Measurements from ENCODE around the gene GRB2. TPM values are rescaled to one million over a fixed set of nuclear protein-coding genes. Genes with fewer than 3 reads are reported as not detected.

Gene GRB2
- total RNA-seq, 8 experiments from 2014 or later, result 37.1 to 76.5 (median 43.9) TPM

GRCh38 chr17:75335315-75335714, 70.2 kb downstream of the GRB2 start:
- no peak for ATAC-seq (replicated peaks in 6 of 8)
- WGBS, 10 experiments, result 29 to 100% (median 79%) methylated on average over 1 to 3 of the region's 3 CpGs; no CpG with 5 or more reads in 2 of the 10 experiments
- no peak overlapping the region for H3K4me3 ChIP-seq
- peaks cover 0 to 2% of the 10 kb centered on the region in 2 donors for H3K4me1 ChIP-seq (replicated peaks in 1 of 2)
- no peak overlapping the region for H3K27ac ChIP-seq
- in situ Hi-C loops (cut with MboI; ENCODE audit: low pct_unique_long_range_greater_than_20kb in 2 of 9, low sequenced_read_pairs in 9 of 9, unreplicated experiment in 9 of 9), result no loop called here

- 86 to 100% (median 98%) methylated on average over 1 to 3 of the region's 3 CpGs; no CpG with 5 or more reads in 4 of the 10 experiments for WGBS, 10 experiments
- Histone ChIP-seq H3K27ac (no peak overlapping the region), H3K4me1 (replicated peaks in 1 of 2) (peaks cover 0 to 2% of the 10 kb centered on the region in 2 donors), H3K4me3 (no peak overlapping the region)
- ATAC-seq (replicated peaks in 6 of 8), result no peak
- in situ Hi-C loops (cut with MboI; ENCODE audit: low pct_unique_long_range_greater_than_20kb in 2 of 9, low sequenced_read_pairs in 9 of 9, unreplicated experiment in 9 of 9), result no loop called here
Measured at GRCh38 chr17:75334723-75335122, 70.8 kb downstream of the GRB2 start.

GRCh38 chr17:75331671-75332070, 73.8 kb downstream of the GRB2 start:
- H3K4me1 ChIP-seq (replicated peaks in 1 of 2), result peaks cover 0 to 2% of the 10 kb centered on the region in 2 donors
- ATAC-seq (replicated peaks in 6 of 8), result no peak
- H3K4me3 ChIP-seq, result no peak overlapping the region
- H3K27ac ChIP-seq, result no peak overlapping the region
- WGBS, 10 experiments, result 60 to 95% (median 83%) methylated on average over 1 to 4 of the region's 6 CpGs; no CpG with 5 or more reads in 3 of the 10 experiments
- in situ Hi-C loops (cut with MboI; ENCODE audit: low pct_unique_long_range_greater_than_20kb in 2 of 9, low sequenced_read_pairs in 9 of 9, unreplicated experiment in 9 of 9), result no loop called here

- no peak overlapping the region for H3K4me3 ChIP-seq
- ATAC-seq (replicated peaks in 6 of 8), result peak in 1 of 8 experiments; percentile 30
- H3K4me1 ChIP-seq (replicated peaks in 1 of 2), result no peaks in the 10 kb centered on the region
- no peak overlapping the region for H3K27ac ChIP-seq
- 50 to 100% (median 79%) methylated on average over 1 to 2 of the region's 2 CpGs; no CpG with 5 or more reads in 4 of the 10 experiments for WGBS, 10 experiments
- in situ Hi-C loops (cut with MboI; ENCODE audit: low pct_unique_long_range_greater_than_20kb in 2 of 9, low sequenced_read_pairs in 9 of 9, unreplicated experiment in 9 of 9), result no loop called here
Measured at GRCh38 chr17:75327757-75328156, 77.7 kb downstream of the GRB2 start.

GRCh38 chr17:75326226-75326848, 79.1 kb downstream of the GRB2 start:
- H3K27ac ChIP-seq, result no peak overlapping the region
- peak in 3 of 8 experiments; percentile 34 to 78 (median 74) for ATAC-seq (replicated peaks in 6 of 8)
- in situ Hi-C loops (cut with MboI; ENCODE audit: low pct_unique_long_range_greater_than_20kb in 2 of 9, low sequenced_read_pairs in 9 of 9, unreplicated experiment in 9 of 9), result no loop called here
- 74% methylated on average over 3 of the region's 5 CpGs; no CpG with 5 or more reads in 9 of the 10 experiments for WGBS, 10 experiments
- no peak overlapping the region for H3K4me3 ChIP-seq
- no peaks in the 10 kb centered on the region for H3K4me1 ChIP-seq (replicated peaks in 1 of 2)

- no peak for ATAC-seq (replicated peaks in 6 of 8)
- H3K4me3 ChIP-seq, result no peak overlapping the region
- H3K27ac ChIP-seq, result no peak overlapping the region
- WGBS, 10 experiments, result 40 to 100% (median 77%) methylated on average over 1 to 3 of the region's 7 CpGs; no CpG with 5 or more reads in 2 of the 10 experiments
- in situ Hi-C loops (cut with MboI; ENCODE audit: low pct_unique_long_range_greater_than_20kb in 2 of 9, low sequenced_read_pairs in 9 of 9, unreplicated experiment in 9 of 9), result no loop called here
- no peaks in the 10 kb centered on the region for H3K4me1 ChIP-seq (replicated peaks in 1 of 2)
Measured at GRCh38 chr17:75325827-75326225, 79.7 kb downstream of the GRB2 start.

- Histone ChIP-seq H3K27ac (no peak overlapping the region), H3K4me1 (replicated peaks in 1 of 2) (no peaks in the 10 kb centered on the region), H3K4me3 (no peak overlapping the region)
- in situ Hi-C loops (cut with MboI; ENCODE audit: low pct_unique_long_range_greater_than_20kb in 2 of 9, low sequenced_read_pairs in 9 of 9, unreplicated experiment in 9 of 9), result no loop called here
- no peak for ATAC-seq (replicated peaks in 6 of 8)
- WGBS, 10 experiments, result 84 to 100% (median 98%) methylated on average over 1 to 6 of the region's 6 CpGs; no CpG with 5 or more reads in 5 of the 10 experiments
Measured at GRCh38 chr17:75325348-75325747, 80.1 kb downstream of the GRB2 start.

- ATAC-seq (replicated peaks in 6 of 8), result no peak
- Histone ChIP-seq H3K4me3 (no peak overlapping the region), H3K27ac (no peak overlapping the region), H3K4me1 (replicated peaks in 1 of 2) (no peaks in the 10 kb centered on the region)
- 80 to 100% (median 88%) methylated on average over 1 to 5 of the region's 10 CpGs; no CpG with 5 or more reads in 4 of the 10 experiments for WGBS, 10 experiments
- in situ Hi-C loops (cut with MboI; ENCODE audit: low pct_unique_long_range_greater_than_20kb in 2 of 9, low sequenced_read_pairs in 9 of 9, unreplicated experiment in 9 of 9), result loop anchor here in 1 of 9 experiments (25.0 kb wide), 1 partner anchor 91 kb away; the partner anchor contains the start of gene GRB2
Measured at GRCh38 chr17:75321506-75321905, 84.0 kb downstream of the GRB2 start.

- H3K4me3 ChIP-seq, result no peak overlapping the region
- WGBS, 10 experiments, result 82 to 96% (median 91%) methylated on average over 4 to 19 of the region's 20 CpGs
- H3K4me1 ChIP-seq (replicated peaks in 1 of 2), result no peaks in the 10 kb centered on the region
- in situ Hi-C loops (cut with MboI; ENCODE audit: low pct_unique_long_range_greater_than_20kb in 2 of 9, low sequenced_read_pairs in 9 of 9, unreplicated experiment in 9 of 9), result loop anchor here in 1 of 9 experiments (25.0 kb wide), 1 partner anchor 92 kb away; the partner anchor contains the start of gene GRB2
- no peak overlapping the region for H3K27ac ChIP-seq
- no peak for ATAC-seq (replicated peaks in 6 of 8)
Measured at GRCh38 chr17:75319904-75320691, 85.4 kb downstream of the GRB2 start.

- no peaks in the 10 kb centered on the region for H3K4me1 ChIP-seq (replicated peaks in 1 of 2)
- in situ Hi-C loops (cut with MboI; ENCODE audit: low pct_unique_long_range_greater_than_20kb in 2 of 9, low sequenced_read_pairs in 9 of 9, unreplicated experiment in 9 of 9), result loop anchor here in 1 of 9 experiments (25.0 kb wide), 1 partner anchor 94 kb away; the partner anchor contains the start of gene GRB2
- ATAC-seq (replicated peaks in 6 of 8), result no peak
- H3K27ac ChIP-seq, result no peak overlapping the region
- 80 to 100% (median 98%) methylated on average over 1 to 5 of the region's 10 CpGs; no CpG with 5 or more reads in 1 of the 10 experiments for WGBS, 10 experiments
- H3K4me3 ChIP-seq, result no peak overlapping the region
Measured at GRCh38 chr17:75318615-75319222, 86.8 kb downstream of the GRB2 start.

GRCh38 chr17:75318211-75318610, 87.3 kb downstream of the GRB2 start:
- no peak for ATAC-seq (replicated peaks in 6 of 8)

GRCh38 chr17:75317671-75318070, 87.8 kb downstream of the GRB2 start:
- in situ Hi-C loops (cut with MboI; ENCODE audit: low pct_unique_long_range_greater_than_20kb in 2 of 9, low sequenced_read_pairs in 9 of 9, unreplicated experiment in 9 of 9), result loop anchor here in 1 of 9 experiments (25.0 kb wide), 1 partner anchor 95 kb away; the partner anchor contains the start of gene GRB2
- ATAC-seq (replicated peaks in 6 of 8), result peak in 4 of 8 experiments; percentile 23 to 70 (median 48)
- Histone ChIP-seq H3K4me1 (replicated peaks in 1 of 2) (no peaks in the 10 kb centered on the region), H3K4me3 (no peak overlapping the region), H3K27ac (no peak overlapping the region)
- 31 to 100% (median 48%) methylated on average over 1 to 11 of the region's 11 CpGs; no CpG with 5 or more reads in 1 of the 10 experiments for WGBS, 10 experiments

More at GRCh38 chr17:75318211-75318610, 87.3 kb downstream of the GRB2 start:
- 0 to 100% (median 75%) methylated on average over 1 to 7 of the region's 10 CpGs; no CpG with 5 or more reads in 3 of the 10 experiments for WGBS, 10 experiments
- Histone ChIP-seq H3K4me1 (replicated peaks in 1 of 2) (no peaks in the 10 kb centered on the region), H3K27ac (no peak overlapping the region), H3K4me3 (no peak overlapping the region)
- in situ Hi-C loops (cut with MboI; ENCODE audit: low pct_unique_long_range_greater_than_20kb in 2 of 9, low sequenced_read_pairs in 9 of 9, unreplicated experiment in 9 of 9), result loop anchor here in 1 of 9 experiments (25.0 kb wide), 1 partner anchor 94 kb away; the partner anchor contains the start of gene GRB2

All from motor neuron (in vitro differentiated cells).